K562 (cell line): ENCODE measurements around the gene PDE4D. TPM values are rescaled to one million over a fixed set of nuclear protein-coding genes. Genes with fewer than 3 reads are reported as not detected.

Source experiments
- ATAC-seq: fragments of 200-7000 bp; cut with Tn5 transposase; 3 replicates; pipeline ENCODE4 v1.9.1; 2020; ENCODE audit warnings: moderate library complexity
- BruUV-seq: library from RNA; stranded (reverse); fragments of 400-500 nt; replicated peaks from 2 replicates; lab custom pipeline; 2021; lab: Mats Ljungman, UMichigan
- CTCF ChIA-PET: fragments of 300-600 bp; formaldehyde crosslinking; extraction: SDS; loops from one replicate; lab custom pipeline; 2021; ENCODE audit warnings: low intra/inter-chr PET ratio; lab: Yijun Ruan, JAX
- POLR2A ChIA-PET: fragments of 300-600, 350-650 bp; sonication (Branson Sonifier 250); formaldehyde crosslinking; extraction: SDS; loops from one replicate; lab custom pipeline; 2021; ENCODE audit warnings: antibody characterized with exemption, inconsistent platforms; lab: Yijun Ruan, JAX
- DNase-seq, 4 experiments: peaks; one replicate each; pipeline versions ENCODE4 v3.0.0 to v3.0.0-alpha.2; 2011 to 2018; ENCODE audit warnings: low spot score in 3 of 4, mixed read lengths in 3 of 4; ENCODE audit errors: extremely low read depth in 1 of 4
- FAIRE-seq: peaks from 2 replicates; lab custom pipeline; 2011; peaks lifted over from hg19 to GRCh38; lab: Jason Lieb, UNC
- H2AFZ ChIP-seq: 2 replicates; pipeline ENCODE4 v1.6.0; 2011; ENCODE audit warnings: low read depth, low read length, control low read depth, inconsistent platforms
- H3K27ac ChIP-seq: fragments of 200-600 bp; 3 replicates; pipeline ENCODE4 v1.8.0; 2011; ENCODE audit warnings: low read depth, mild to moderate bottlenecking, control low read depth, inconsistent platforms, low read length, moderate library complexity, mixed read lengths; ENCODE audit errors: extremely low read depth
- H3K27me3 ChIP-seq, 2 experiments: fragments of 300-600 bp in 1 of 2; 2 replicates in 1 of 2; 3 replicates in 1 of 2; pipeline versions ENCODE4 v1.6.0 to v1.8.0; 2011; ENCODE audit warnings: inconsistent platforms in 2 of 2, low read length in 2 of 2, mild to moderate bottlenecking in 1 of 2, mixed read lengths in 1 of 2, moderate library complexity in 1 of 2; ENCODE audit not compliant: control insufficient read depth in 2 of 2, insufficient read depth in 2 of 2
- H3K36me3 ChIP-seq: fragments of 300-600 bp; 3 replicates; pipeline ENCODE4 v1.8.0; 2011; ENCODE audit warnings: mild to moderate bottlenecking, low read length, inconsistent platforms; ENCODE audit not compliant: control insufficient read depth, insufficient read depth
- H3K4me1 ChIP-seq, 2 experiments: fragments of 200-600 bp in 1 of 2; replicated peaks in 1 of 2; 2 replicates in 1 of 2; 3 replicates in 1 of 2; pipeline versions ENCODE4 v1.5.1 to v1.8.0; 2011; ENCODE audit warnings: inconsistent platforms in 2 of 2, low read length in 2 of 2, mild to moderate bottlenecking in 1 of 2, mixed read lengths in 1 of 2, moderate library complexity in 1 of 2; ENCODE audit not compliant: control insufficient read depth in 2 of 2, insufficient read depth in 2 of 2
- H3K4me2 ChIP-seq: 2 replicates; pipeline ENCODE4 v1.6.1; 2011; ENCODE audit warnings: low read length, control low read depth, inconsistent platforms, mixed read lengths; ENCODE audit not compliant: insufficient read depth
- H3K4me3 ChIP-seq: fragments of 200-600 bp; sonication (generic), shearing (Covaris generic); 2 replicates; pipeline ENCODE4 v1.5.1; 2016; ENCODE audit warnings: control low read depth, inconsistent platforms
- H3K79me2 ChIP-seq: fragments of 200-600 bp; 3 replicates; pipeline ENCODE4 v1.8.0; 2011; ENCODE audit warnings: low read length, inconsistent platforms; ENCODE audit not compliant: control insufficient read depth, insufficient read depth
- H3K9ac ChIP-seq, 2 experiments: 2 replicates each; pipeline versions ENCODE4 v1.6.0 to v1.6.1; 2011; ENCODE audit warnings: low read depth in 2 of 2, low read length in 2 of 2, control low read depth in 1 of 2, inconsistent platforms in 1 of 2, mild to moderate bottlenecking in 1 of 2, mixed read lengths in 1 of 2; ENCODE audit not compliant: insufficient read depth in 1 of 2
- H3K9me1 ChIP-seq: one replicate; pipeline ENCODE4 v1.6.0; 2011; ENCODE audit warnings: inconsistent platforms, mild to moderate bottlenecking, low read length, moderate library complexity; ENCODE audit not compliant: control insufficient read depth, insufficient read depth
- H3K9me3 ChIP-seq: replicated peaks from 2 replicates; pipeline ENCODE4 v1.5.1; 2011; ENCODE audit warnings: low read depth, low read length, inconsistent platforms; ENCODE audit not compliant: control insufficient read depth, insufficient read depth
- H4K20me1 ChIP-seq: replicated peaks from 2 replicates; pipeline ENCODE4 v1.6.1; 2011; ENCODE audit warnings: low read length, inconsistent platforms, mixed read lengths; ENCODE audit not compliant: control insufficient read depth, insufficient read depth
- FOXA3 ChIP-seq, 2 experiments: fragments of 450-650 bp in 1 of 2; sonication (generic) in 1 of 2; formaldehyde crosslinking; IDR thresholded peaks in 1 of 2; conservative IDR thresholded peaks in 1 of 2; 2 replicates each; pipeline versions ENCODE4 v1.4.0 to v1.8.0; 2020 to 2022; ENCODE audit warnings: mild to moderate bottlenecking in 2 of 2, missing genetic modification reagents in 1 of 2
- SLC30A9 ChIP-seq: fragments of 250-450 bp; sonication (Bioruptor Pico); IDR thresholded peaks from 2 replicates; pipeline ENCODE4 v1.8.0; 2022; ENCODE audit warnings: mild to moderate bottlenecking, moderate library complexity
- WGBS: fragments of 100-300 bp; shearing (Covaris generic); methylation state at CpG from one replicate; pipeline ENCODE4 v1.1.6; 2016; ENCODE audit warnings: low coverage, mixed read lengths; ENCODE audit not compliant: insufficient coverage; ENCODE audit errors: missing lambda C conversion rate; 5-methylcytosine and 5-hydroxymethylcytosine counted together
- in situ Hi-C: fragments of 300-500 bp; cut with MboI; formaldehyde crosslinking; loops from 4 replicates; pipeline ENCODE4 v1.15.0; 2018; ENCODE audit warnings: inconsistent platforms, mixed read lengths
- intact Hi-C: fragments of 100-400 bp; cut with micrococcal nuclease; formaldehyde crosslinking; loops from 2 replicates; pipeline ENCODE4 v1.14.2; 2022
- polyA plus RNA-seq, 8 experiments: library from polyadenylated mRNA; depleted of rRNA in 4 of 8; stranded (reverse) in 5 of 8; unstranded in 3 of 8; fragments of >200 nt; fragmentation: Nextera tagmentation in 2 of 8; fragmentation: Illumina TruSeq in 1 of 8; extraction: Ambion mirVana in 2 of 8; extraction: Trizol in 1 of 8; gene quantifications; 2 replicates each; pipeline versions ENCODE4 v1.2.1 to v1.2.3, GENCODE V29; 2011 to 2014; ENCODE audit warnings: inconsistent platforms in 1 of 8, missing spikeins in 1 of 8
- total RNA-seq, 7 experiments: library from RNA; depleted of rRNA in 6 of 7; stranded (reverse); fragments of >200 nt in 6 of 7; fragmentation: Illumina TruSeq in 2 of 7; extraction: Trizol in 2 of 7; gene quantifications; 2 replicates each; pipeline versions ENCODE4 v1.2.1 to v1.2.3, GENCODE V29; 2011 to 2021; ENCODE audit warnings: low replicate concordance in 1 of 7
- TF ChIP-seq, protein P1 (sequence below): fragments of 450-650 bp; IDR thresholded peaks from 2 replicates; pipeline ENCODE4 v1.6.1; 2016; ENCODE audit warnings: antibody characterized with exemption
- TF ChIP-seq, protein P2 (sequence below): IDR thresholded peaks from 2 replicates; pipeline ENCODE4 v1.6.1; 2012; ENCODE audit warnings: low read depth, low read length, improper control_type of control experiment, borderline replicate concordance

Gene PDE4D
- total and polyA plus RNA-seq, 9 of the 15 experiments (the other 6 are each of a cell fraction or from before 2014, with no cell fraction given), result 0.04 to 0.46 (median 0.13) TPM

DNA sequence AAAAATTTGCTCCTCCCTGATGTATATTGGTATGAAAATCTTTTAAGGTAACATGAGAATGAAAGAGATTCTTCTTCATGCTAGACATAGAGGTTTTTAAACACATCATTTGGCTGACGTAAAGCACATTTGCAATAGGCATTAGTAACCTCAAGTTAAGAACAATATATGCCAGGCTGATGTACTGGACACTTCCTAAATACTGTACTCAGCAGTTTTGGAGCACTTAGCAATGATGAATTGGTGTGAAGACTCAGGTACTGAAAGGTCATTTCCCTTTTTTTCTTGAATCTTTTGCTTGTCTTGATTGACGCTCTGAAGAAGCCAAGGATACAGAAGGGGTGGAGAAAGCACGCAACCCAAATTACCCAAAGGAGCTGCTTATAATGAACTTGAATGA lies 322.5 kb downstream of the PDE4D start:
- Histone ChIP-seq H2AFZ (no peak overlapping the region), H3K9me1 (no peaks in the 10 kb centered on the region), H3K4me2 (no peak overlapping the region), H4K20me1 (no peaks in the 10 kb centered on the region), H3K4me1 (no peaks in the 10 kb centered on the region), H3K27me3 (no peaks in the 10 kb centered on the region), H3K36me3 (no peaks in the 10 kb centered on the region), H3K9ac (no peak overlapping the region), H3K27ac (no peak overlapping the region), H3K4me3 (no peak overlapping the region), H3K79me2 (no peaks in the 10 kb centered on the region), H3K9me3 (peaks cover 1% of the 10 kb centered on the region; the same call in 1 of the 2 replicates)
- CTCF ChIA-PET, result no interaction called here
- intact Hi-C loops (no loop called here), in situ Hi-C loops (no loop called here)
- no peak for ATAC-seq
- POLR2A ChIA-PET, result no interaction called here
- no peak for DNase-seq
- TF ChIP-seq SLC30A9 (CRISPR knock-in tag) (no peak), FOXA3 (CRISPR knock-in tag; conservative IDR thresholded peaks at IDR 0.05 in 1 of 2, IDR thresholded peaks at IDR 0.05 in 1 of 2) (no peak)
- TF ChIP-seq, protein P1, sequence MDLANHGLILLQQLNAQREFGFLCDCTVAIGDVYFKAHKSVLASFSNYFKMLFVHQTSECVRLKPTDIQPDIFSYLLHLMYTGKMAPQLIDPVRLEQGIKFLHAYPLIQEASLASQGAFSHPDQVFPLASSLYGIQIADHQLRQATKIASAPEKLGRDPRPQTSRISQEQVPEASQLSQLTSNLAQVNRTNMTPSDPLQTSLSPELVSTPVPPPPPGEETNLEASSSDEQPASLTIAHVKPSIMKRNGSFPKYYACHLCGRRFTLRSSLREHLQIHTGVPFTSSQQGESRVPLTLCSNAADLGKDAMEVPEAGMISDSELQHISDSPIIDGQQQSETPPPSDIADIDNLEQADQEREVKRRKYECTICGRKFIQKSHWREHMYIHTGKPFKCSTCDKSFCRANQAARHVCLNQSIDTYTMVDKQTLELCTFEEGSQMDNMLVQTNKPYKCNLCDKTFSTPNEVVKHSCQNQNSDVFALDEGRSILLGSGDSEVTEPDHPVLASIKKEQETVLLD, result no peak
- TF ChIP-seq, protein P2, sequence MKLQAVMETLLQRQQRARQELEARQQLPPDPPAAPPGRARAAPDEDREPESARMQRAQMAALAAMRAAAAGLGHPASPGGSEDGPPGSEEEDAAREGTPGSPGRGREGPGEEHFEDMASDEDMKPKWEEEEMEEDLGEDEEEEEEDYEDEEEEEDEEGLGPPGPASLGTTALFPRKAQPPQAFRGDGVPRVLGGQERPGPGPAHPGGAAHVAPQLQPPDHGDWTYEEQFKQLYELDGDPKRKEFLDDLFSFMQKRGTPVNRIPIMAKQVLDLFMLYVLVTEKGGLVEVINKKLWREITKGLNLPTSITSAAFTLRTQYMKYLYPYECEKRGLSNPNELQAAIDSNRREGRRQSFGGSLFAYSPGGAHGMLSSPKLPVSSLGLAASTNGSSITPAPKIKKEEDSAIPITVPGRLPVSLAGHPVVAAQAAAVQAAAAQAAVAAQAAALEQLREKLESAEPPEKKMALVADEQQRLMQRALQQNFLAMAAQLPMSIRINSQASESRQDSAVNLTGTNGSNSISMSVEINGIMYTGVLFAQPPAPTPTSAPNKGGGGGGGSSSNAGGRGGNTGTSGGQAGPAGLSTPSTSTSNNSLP, result no peak
- FAIRE-seq, result no peak
- 0% methylated on average over 3 of the region's 3 CpGs for WGBS
- no TSS peak for BruUV-seq
